Panc1 (cell line): ENCODE measurements around the gene NTRK2. TPM values are rescaled to one million over a fixed set of nuclear protein-coding genes. Genes with fewer than 3 reads are reported as not detected.

Source experiments
- ATAC-seq: fragments of 200-7000 bp; cut with Tn5 transposase; 2 replicates; pipeline ENCODE4 v1.9.1; 2020; ENCODE audit warnings: mild to moderate bottlenecking, moderate library complexity
- BruUV-seq: library from RNA; stranded (reverse); fragments of 400-500 nt; replicated peaks from 2 replicates; lab custom pipeline; 2021; lab: Mats Ljungman, UMichigan
- CTCF ChIA-PET: fragments of 300-600 bp; sonication (Branson Sonifier 250); formaldehyde crosslinking; loops from one replicate; lab custom pipeline; 2022; ENCODE audit warnings: antibody characterized with exemption; lab: Charles Lee
- POLR2A ChIA-PET: fragments of 300-600 bp; sonication (Branson Sonifier 250); formaldehyde crosslinking; loops from one replicate; lab custom pipeline; 2022; ENCODE audit warnings: antibody characterized with exemption; lab: Charles Lee
- DNase-seq: peaks from one replicate; pipeline ENCODE4 v3.0.0-alpha.2; 2010; ENCODE audit warnings: low read depth, low spot score
- H3K27ac ChIP-seq: 2 replicates; pipeline ENCODE4 v1.5.1; 2011; ENCODE audit warnings: mild to moderate bottlenecking, low read length, inconsistent platforms
- H3K27me3 ChIP-seq: fragments of 200-500 bp; sonication (Bioruptor generic); 2 replicates; pipeline ENCODE4 v1.6.0; 2014; ENCODE audit warnings: low read length, inconsistent platforms; ENCODE audit not compliant: control insufficient read depth, insufficient read depth
- H3K36me3 ChIP-seq: fragments of 200-500 bp; sonication (Bioruptor generic); 2 replicates; pipeline ENCODE4 v1.5.1; 2014; ENCODE audit warnings: inconsistent platforms, mild to moderate bottlenecking, low read length, moderate library complexity; ENCODE audit not compliant: control insufficient read depth, insufficient read depth
- H3K4me1 ChIP-seq: 2 replicates; pipeline ENCODE4 v1.5.1; 2011; ENCODE audit warnings: inconsistent platforms, mild to moderate bottlenecking, low read length, moderate library complexity; ENCODE audit not compliant: control insufficient read depth, insufficient read depth
- H3K4me3 ChIP-seq, 2 experiments: 2 replicates each; pipeline ENCODE4 v1.5.1; 2011 to 2012; ENCODE audit warnings: low read depth in 2 of 2, low read length in 2 of 2, mild to moderate bottlenecking in 2 of 2, inconsistent platforms in 1 of 2, moderate library complexity in 1 of 2
- H3K9me3 ChIP-seq: fragments of 200-500 bp; sonication (Bioruptor generic); 2 replicates; pipeline ENCODE4 v1.5.1; 2014; ENCODE audit warnings: low read depth, mild to moderate bottlenecking, inconsistent platforms, low read length, moderate library complexity; ENCODE audit not compliant: control insufficient read depth, insufficient read depth
- POLR2AphosphoS5 ChIP-seq: IDR thresholded peaks from 2 replicates; pipeline ENCODE4 v1.6.1; 2012; ENCODE audit warnings: mild to moderate bottlenecking, low read depth, low read length, moderate library complexity
- SIN3A ChIP-seq: IDR thresholded peaks from 2 replicates; pipeline ENCODE4 v1.6.1; 2012; ENCODE audit warnings: low read depth, mild to moderate bottlenecking, low read length, moderate library complexity, borderline replicate concordance; ENCODE audit not compliant: insufficient read depth
- TCF7L2 ChIP-seq: IDR thresholded peaks from 2 replicates; pipeline ENCODE4 v1.6.1; 2011; ENCODE audit warnings: mild to moderate bottlenecking, low read depth, low read length, inconsistent platforms
- in situ Hi-C: cut with HindIII; loops from 2 replicates; pipeline ENCODE4 v1.10.0; 2016; ENCODE audit warnings: low sequenced_read_pairs, low pct_unique_long_range_greater_than_20kb
- intact Hi-C: fragments of 100-400 bp; cut with micrococcal nuclease; formaldehyde crosslinking; loops from one replicate; pipeline ENCODE4 v1.10.0; 2022; ENCODE audit not compliant: unreplicated experiment
- total RNA-seq: library from RNA; stranded (reverse); gene quantifications from one replicate; pipeline ENCODE4 v1.2.1, GENCODE V29; 2021; ENCODE audit not compliant: unreplicated experiment
- TF ChIP-seq, protein P1 (sequence below), 2 experiments: IDR thresholded peaks; 2 replicates each; pipeline ENCODE4 v1.6.1; 2011 to 2012; ENCODE audit warnings: low read depth in 2 of 2, control low read depth in 1 of 2, low read length in 1 of 2, mild to moderate bottlenecking in 1 of 2, moderate library complexity in 1 of 2; ENCODE audit not compliant: insufficient read depth in 1 of 2
- TF ChIP-seq, protein P2 (sequence below): fragments of 450-650 bp; IDR thresholded peaks from 2 replicates; pipeline ENCODE4 v1.5.1; 2017; ENCODE audit warnings: mild to moderate bottlenecking

Gene NTRK2
- total RNA-seq, 1 experiment from 2014 or later = 0.23 TPM

DNA sequence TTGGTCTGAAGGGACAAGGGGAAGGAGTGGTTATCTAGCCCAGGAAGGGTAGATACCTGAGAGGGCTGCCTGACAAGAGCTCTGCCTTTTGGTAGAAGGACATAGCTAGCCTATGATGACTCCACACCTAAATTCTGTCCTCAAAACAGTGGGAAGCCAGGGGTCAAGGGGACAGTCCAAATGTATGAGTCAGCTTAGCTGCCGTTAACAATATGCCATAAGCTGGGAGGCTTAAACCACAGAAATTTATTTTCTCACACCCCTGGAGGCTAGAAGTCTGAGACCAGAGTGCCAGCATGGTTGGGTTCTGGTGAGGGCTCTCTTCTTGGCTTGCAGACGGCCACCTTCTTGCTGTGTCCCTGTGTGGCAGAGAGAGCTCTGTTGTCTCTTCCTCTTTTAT is 306.4 kb downstream of the NTRK2 start:
- no peak overlapping the region for H3K4me3 ChIP-seq
- TF ChIP-seq TCF7L2 = no peak
- TF ChIP-seq, protein P1, sequence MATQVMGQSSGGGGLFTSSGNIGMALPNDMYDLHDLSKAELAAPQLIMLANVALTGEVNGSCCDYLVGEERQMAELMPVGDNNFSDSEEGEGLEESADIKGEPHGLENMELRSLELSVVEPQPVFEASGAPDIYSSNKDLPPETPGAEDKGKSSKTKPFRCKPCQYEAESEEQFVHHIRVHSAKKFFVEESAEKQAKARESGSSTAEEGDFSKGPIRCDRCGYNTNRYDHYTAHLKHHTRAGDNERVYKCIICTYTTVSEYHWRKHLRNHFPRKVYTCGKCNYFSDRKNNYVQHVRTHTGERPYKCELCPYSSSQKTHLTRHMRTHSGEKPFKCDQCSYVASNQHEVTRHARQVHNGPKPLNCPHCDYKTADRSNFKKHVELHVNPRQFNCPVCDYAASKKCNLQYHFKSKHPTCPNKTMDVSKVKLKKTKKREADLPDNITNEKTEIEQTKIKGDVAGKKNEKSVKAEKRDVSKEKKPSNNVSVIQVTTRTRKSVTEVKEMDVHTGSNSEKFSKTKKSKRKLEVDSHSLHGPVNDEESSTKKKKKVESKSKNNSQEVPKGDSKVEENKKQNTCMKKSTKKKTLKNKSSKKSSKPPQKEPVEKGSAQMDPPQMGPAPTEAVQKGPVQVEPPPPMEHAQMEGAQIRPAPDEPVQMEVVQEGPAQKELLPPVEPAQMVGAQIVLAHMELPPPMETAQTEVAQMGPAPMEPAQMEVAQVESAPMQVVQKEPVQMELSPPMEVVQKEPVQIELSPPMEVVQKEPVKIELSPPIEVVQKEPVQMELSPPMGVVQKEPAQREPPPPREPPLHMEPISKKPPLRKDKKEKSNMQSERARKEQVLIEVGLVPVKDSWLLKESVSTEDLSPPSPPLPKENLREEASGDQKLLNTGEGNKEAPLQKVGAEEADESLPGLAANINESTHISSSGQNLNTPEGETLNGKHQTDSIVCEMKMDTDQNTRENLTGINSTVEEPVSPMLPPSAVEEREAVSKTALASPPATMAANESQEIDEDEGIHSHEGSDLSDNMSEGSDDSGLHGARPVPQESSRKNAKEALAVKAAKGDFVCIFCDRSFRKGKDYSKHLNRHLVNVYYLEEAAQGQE (IDR thresholded peaks at IDR 0.05; ENCODE audit: insufficient read depth in 1 of 2, low read depth in 2 of 2, low read length in 1 of 2) = no peak
- no peak for TF ChIP-seq POLR2AphosphoS5
- TF ChIP-seq, protein P2, sequence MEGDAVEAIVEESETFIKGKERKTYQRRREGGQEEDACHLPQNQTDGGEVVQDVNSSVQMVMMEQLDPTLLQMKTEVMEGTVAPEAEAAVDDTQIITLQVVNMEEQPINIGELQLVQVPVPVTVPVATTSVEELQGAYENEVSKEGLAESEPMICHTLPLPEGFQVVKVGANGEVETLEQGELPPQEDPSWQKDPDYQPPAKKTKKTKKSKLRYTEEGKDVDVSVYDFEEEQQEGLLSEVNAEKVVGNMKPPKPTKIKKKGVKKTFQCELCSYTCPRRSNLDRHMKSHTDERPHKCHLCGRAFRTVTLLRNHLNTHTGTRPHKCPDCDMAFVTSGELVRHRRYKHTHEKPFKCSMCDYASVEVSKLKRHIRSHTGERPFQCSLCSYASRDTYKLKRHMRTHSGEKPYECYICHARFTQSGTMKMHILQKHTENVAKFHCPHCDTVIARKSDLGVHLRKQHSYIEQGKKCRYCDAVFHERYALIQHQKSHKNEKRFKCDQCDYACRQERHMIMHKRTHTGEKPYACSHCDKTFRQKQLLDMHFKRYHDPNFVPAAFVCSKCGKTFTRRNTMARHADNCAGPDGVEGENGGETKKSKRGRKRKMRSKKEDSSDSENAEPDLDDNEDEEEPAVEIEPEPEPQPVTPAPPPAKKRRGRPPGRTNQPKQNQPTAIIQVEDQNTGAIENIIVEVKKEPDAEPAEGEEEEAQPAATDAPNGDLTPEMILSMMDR = no peak
- TF ChIP-seq SIN3A = no peak
- no peak overlapping the region for H3K27ac ChIP-seq
- ChIA-PET CTCF (no interaction called here), POLR2A (no interaction called here)
- no peaks in the 10 kb centered on the region for H3K27me3 ChIP-seq
- in situ Hi-C loops = no loop called here
- H3K4me1 ChIP-seq = no peaks in the 10 kb centered on the region
- BruUV-seq = no TSS peak
- intact Hi-C loops = no loop called here
- no peaks in the 10 kb centered on the region for H3K36me3 ChIP-seq
- H3K9me3 ChIP-seq = no peaks in the 10 kb centered on the region
- ATAC-seq = no peak
- DNase-seq = no peak

DNA sequence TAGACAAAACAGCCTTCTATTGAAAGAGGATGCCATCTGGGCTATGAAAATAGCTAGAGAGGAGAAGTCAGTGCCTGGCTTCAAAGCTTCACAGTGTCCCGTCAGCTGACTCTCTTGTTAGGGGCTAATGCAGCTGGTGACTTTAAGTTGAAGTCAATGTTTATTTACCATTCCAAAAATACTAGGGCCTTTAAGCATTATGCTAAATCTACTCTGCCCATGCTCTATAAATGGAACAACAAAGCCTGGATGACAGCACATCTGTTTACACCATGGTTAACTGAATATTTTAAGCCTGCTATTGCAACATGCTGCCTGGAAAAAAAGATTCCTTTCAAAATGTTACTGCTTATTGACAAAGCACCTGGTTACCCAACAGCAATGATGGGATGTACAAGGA is 309.1 kb downstream of the NTRK2 start:
- CTCF ChIA-PET = no interaction called here
- in situ Hi-C loops = no loop called here
- ATAC-seq = no peak
- TF ChIP-seq TCF7L2 = no peak
- no peak for TF ChIP-seq POLR2AphosphoS5
- TF ChIP-seq, protein P2 = no peak
- TF ChIP-seq, protein P1 (IDR thresholded peaks at IDR 0.05; ENCODE audit: insufficient read depth in 1 of 2, low read depth in 2 of 2, low read length in 1 of 2) = no peak
- no peak for TF ChIP-seq SIN3A
- no TSS peak for BruUV-seq
- H3K9me3 ChIP-seq = no peaks in the 10 kb centered on the region
- no peak overlapping the region for H3K27ac ChIP-seq
- no peaks in the 10 kb centered on the region for H3K4me1 ChIP-seq
- intact Hi-C loops = no loop called here
- no peaks in the 10 kb centered on the region for H3K27me3 ChIP-seq
- POLR2A ChIA-PET = no interaction called here
- no peak for DNase-seq
- H3K36me3 ChIP-seq = no peaks in the 10 kb centered on the region
- H3K4me3 ChIP-seq = no peak overlapping the region
